Measurements from ENCODE around the gene HNF1A.
A peak's percentile ranks its signal among the peaks of the same experiment; 100 is the strongest.
"Not testable (repeated sequence)": the region's sequence is repeated elsewhere in the genome, so short reads cannot be mapped to it uniquely, and the experiment has no call there.

Gene HNF1A

GRCh38 chr12:120978296-120979219 is at the start of gene HNF1A:
HNF1A (plus strand) TSS chr12:120978543; CDS start chr12:120978769, 226 bp downstream.
- no peak for DNase-seq (ENCODE audit: low read depth in 2 of 2)

GRCh38 chr12:120928864-120929652 is 49.3 kb upstream of the HNF1A start:
- DNase-seq (ENCODE audit: low read depth in 2 of 2): no peak

- no peak for DNase-seq (ENCODE audit: low read depth in 2 of 2)
These were observed 48.3 kb upstream of the HNF1A start for GRCh38 chr12:120930032-120930431.

- DNase-seq (ENCODE audit: low read depth in 2 of 2): no peak
These were observed 46.3 kb upstream of the HNF1A start for GRCh38 chr12:120932058-120932457.

- no peak for DNase-seq (ENCODE audit: low read depth in 2 of 2)
These were observed 45.3 kb upstream of the HNF1A start for GRCh38 chr12:120932956-120933526.

GRCh38 chr12:120933786-120934185 is 44.6 kb upstream of the HNF1A start:
- DNase-seq (ENCODE audit: low read depth in 2 of 2): no peak

- DNase-seq (ENCODE audit: low read depth in 2 of 2): no peak
These were observed 42.1 kb upstream of the HNF1A start for GRCh38 chr12:120936197-120936596.

GRCh38 chr12:120938496-120938895 is 39.8 kb upstream of the HNF1A start:
- no peak for DNase-seq (ENCODE audit: low read depth in 2 of 2)

- DNase-seq (ENCODE audit: low read depth in 2 of 2): no peak
These were observed 38.8 kb upstream of the HNF1A start for GRCh38 chr12:120939523-120939922.

GRCh38 chr12:120940006-120940405 is 38.3 kb upstream of the HNF1A start:
- no peak for DNase-seq (ENCODE audit: low read depth in 2 of 2)

GRCh38 chr12:120940799-120941198 is 37.5 kb upstream of the HNF1A start:
- DNase-seq (ENCODE audit: low read depth in 2 of 2): no peak

- DNase-seq (ENCODE audit: low read depth in 2 of 2): no peak
These were observed 36.9 kb upstream of the HNF1A start for GRCh38 chr12:120941412-120941811.

- no peak for DNase-seq (ENCODE audit: low read depth in 2 of 2)
These were observed 36.4 kb upstream of the HNF1A start for GRCh38 chr12:120941846-120942405.

- DNase-seq (ENCODE audit: low read depth in 2 of 2): no peak
These were observed 34.9 kb upstream of the HNF1A start for GRCh38 chr12:120943482-120943881.

GRCh38 chr12:120944645-120945217 is 33.6 kb upstream of the HNF1A start:
- peak; percentile 38 to 48 for DNase-seq (ENCODE audit: low read depth in 2 of 2)

- not testable (repeated sequence) for DNase-seq (ENCODE audit: low read depth in 2 of 2)
These were observed 32.8 kb upstream of the HNF1A start for GRCh38 chr12:120945516-120945915.

- not testable (repeated sequence) for DNase-seq (ENCODE audit: low read depth in 2 of 2)
These were observed 28.0 kb upstream of the HNF1A start for GRCh38 chr12:120950260-120950799.

GRCh38 chr12:120950807-120951206 is 27.5 kb upstream of the HNF1A start:
- DNase-seq (ENCODE audit: low read depth in 2 of 2): no peak

- DNase-seq (ENCODE audit: low read depth in 2 of 2): no peak
These were observed 23.1 kb upstream of the HNF1A start for GRCh38 chr12:120955232-120955631.

- no peak for DNase-seq (ENCODE audit: low read depth in 2 of 2)
These were observed 21.6 kb upstream of the HNF1A start for GRCh38 chr12:120956579-120957300.
